GM19238 (cell line): ENCODE data around the gene MCHR1.
"Not testable (repeated sequence)": the region's sequence is repeated elsewhere in the genome, so short reads cannot be mapped to it uniquely, and the experiment has no call there.

Experiments used
- DNase-seq: peaks from one replicate; pipeline ENCODE4 v3.0.0; 2011; ENCODE audit warnings: low spot score; ENCODE audit not compliant: insufficient read length

MCHR1 gene

GRCh38 chr22:40655941-40656340 is 23.3 kb upstream of the MCHR1 start:
- not testable (repeated sequence) for DNase-seq

- not testable (repeated sequence) for DNase-seq
Measured at GRCh38 chr22:40656651-40657050, 22.6 kb upstream of the MCHR1 start.

GRCh38 chr22:40659166-40659565 is 20.1 kb upstream of the MCHR1 start:
- DNase-seq, result no peak

GRCh38 chr22:40660730-40661129 is 18.6 kb upstream of the MCHR1 start:
- no peak for DNase-seq

DNA sequence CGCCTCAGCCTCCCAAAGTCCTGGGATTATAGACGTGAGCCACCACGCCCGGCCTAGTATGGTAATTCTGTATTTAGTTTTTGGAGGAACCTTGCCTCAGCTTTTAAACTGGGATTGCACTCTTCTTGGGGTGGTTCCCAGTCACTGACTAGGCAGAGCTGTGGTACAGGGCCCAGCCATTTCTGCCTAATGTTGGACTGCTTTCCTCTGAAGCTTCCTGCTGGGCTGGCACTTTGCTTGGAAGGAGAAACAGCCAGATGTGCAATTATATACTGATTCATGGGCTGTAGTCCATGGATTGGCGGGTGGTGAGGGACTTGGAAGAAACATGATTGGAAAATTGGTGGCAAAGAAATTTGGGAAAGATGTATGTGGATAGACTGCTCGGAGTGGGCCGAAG is 17.6 kb upstream of the MCHR1 start:
- no peak for DNase-seq

DNA sequence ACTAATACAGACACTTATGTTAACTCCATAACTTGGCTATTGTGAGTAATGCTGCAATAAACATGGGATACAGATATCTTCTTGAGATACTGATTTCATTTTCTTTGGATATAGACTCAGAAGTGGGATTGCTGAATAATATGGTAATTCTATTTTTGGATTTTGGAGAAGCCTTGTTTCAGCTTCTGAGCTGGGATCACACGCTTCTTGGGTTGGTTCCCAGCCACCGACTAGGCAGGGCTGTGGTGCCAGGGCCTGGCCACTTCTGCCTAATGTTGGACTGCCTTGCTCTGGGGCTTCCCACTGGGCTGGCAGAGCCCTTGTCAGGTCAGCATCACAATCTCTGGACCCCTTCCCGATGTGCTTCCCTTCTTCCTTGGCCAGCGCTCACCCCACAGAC is 14.0 kb upstream of the MCHR1 start:
- no peak for DNase-seq

GRCh38 chr22:40666151-40666848 is 13.0 kb upstream of the MCHR1 start:
- no peak for DNase-seq

- no peak for DNase-seq
Measured at GRCh38 chr22:40668611-40669411, 10.5 kb upstream of the MCHR1 start.

DNA sequence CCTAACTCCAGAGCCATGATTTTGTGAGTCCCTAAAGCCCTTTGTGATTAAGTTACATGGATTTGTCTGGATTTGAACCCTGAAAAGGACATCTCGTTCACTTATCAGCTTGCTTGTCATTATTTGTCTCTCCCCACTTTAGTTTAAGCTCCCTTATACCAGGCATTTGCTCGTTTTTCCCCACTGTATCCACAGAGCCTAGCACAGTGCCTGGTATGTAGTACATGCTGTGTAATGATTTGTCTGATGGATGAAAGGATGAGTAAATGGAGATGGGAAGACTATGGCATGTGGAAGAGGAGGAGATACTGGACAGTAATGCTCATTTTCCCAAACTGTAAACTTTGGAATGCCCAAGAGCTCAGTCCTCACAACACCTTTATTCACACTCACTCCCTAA is 9.2 kb upstream of the MCHR1 start:
- no peak for DNase-seq

DNA sequence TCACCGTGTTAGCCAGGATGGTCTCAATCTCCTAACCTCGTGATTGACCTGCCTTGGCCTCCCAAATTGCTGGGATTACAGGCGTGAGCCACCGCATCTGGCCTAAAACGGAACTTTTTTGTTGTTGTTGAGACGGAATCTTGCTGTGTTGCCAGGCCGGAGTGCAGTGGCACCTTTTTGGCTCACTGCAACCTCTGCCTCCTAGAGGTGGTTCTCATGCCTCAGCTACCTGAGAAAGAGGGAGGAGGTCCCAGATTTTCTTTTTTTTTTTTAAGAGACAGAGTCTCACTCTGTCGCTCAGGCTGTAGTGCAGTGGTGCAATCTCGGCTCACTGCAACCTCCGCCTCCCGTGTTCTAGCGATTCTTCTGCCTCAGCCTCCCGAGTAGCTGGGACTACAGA is 7.9 kb upstream of the MCHR1 start:
- DNase-seq, result no peak

GRCh38 chr22:40671796-40672360 is 7.4 kb upstream of the MCHR1 start:
- no peak for DNase-seq

DNA sequence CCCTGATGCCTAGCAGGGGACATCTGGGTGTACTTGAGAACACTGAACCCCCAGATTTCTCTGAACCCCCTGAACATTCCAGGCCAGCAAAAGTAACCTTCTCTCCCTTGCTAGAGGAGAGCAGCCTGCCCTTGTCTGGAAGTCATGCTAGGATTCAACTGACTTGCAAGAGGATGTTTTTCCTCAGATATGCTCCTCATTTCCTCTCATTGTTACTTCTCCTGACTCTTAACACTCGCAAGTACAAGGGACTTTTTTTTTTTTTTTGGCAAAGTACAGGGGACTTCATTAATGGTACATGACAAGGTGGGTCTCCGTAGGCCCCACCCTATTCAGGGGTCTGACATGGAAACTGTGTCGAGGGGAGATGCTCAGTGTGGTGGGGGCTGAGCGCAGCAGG is 6.3 kb upstream of the MCHR1 start:
- no peak for DNase-seq

GRCh38 chr22:40674274-40674673 is 5.0 kb upstream of the MCHR1 start:
- no peak for DNase-seq

DNA sequence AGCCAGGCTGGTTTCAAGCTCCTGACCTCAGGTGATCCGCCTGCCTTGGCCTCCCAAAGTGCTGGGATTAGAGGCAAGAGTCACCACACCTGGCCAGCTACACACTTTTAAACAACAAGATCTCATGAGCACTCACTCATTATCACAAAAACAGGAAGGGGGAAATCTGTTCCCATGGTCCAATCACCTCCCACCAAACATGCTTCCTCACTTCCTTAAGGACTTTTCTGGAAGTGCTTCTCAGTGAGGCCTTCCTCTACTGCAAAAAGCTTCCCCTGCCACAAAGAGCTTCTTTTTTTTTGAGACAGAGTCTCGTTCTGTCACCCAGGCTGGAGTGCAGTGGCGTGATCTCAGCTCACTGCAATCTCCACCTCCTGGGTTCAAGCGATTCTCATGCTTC is 3.1 kb upstream of the MCHR1 start:
- not testable (repeated sequence) for DNase-seq

DNA sequence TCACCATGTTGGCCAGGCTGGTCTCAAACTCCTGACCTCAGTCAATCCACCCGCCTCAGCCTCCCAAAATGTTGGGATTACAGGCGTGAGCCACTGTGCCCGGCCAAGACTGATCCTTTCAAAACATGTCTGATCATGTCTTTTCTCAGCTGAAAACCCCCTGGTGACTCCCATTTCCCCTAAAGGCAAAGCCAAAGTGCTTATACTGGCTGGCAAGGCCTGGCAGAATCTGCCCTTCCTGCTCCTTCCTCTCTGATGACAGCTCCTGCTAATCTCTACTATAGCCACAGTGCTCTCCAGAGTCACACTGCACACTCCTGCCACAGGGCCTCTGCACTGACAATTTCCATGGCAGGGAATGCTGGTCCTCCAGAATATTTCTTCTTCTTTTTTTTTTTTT is 2.6 kb upstream of the MCHR1 start:
- no peak for DNase-seq

DNA sequence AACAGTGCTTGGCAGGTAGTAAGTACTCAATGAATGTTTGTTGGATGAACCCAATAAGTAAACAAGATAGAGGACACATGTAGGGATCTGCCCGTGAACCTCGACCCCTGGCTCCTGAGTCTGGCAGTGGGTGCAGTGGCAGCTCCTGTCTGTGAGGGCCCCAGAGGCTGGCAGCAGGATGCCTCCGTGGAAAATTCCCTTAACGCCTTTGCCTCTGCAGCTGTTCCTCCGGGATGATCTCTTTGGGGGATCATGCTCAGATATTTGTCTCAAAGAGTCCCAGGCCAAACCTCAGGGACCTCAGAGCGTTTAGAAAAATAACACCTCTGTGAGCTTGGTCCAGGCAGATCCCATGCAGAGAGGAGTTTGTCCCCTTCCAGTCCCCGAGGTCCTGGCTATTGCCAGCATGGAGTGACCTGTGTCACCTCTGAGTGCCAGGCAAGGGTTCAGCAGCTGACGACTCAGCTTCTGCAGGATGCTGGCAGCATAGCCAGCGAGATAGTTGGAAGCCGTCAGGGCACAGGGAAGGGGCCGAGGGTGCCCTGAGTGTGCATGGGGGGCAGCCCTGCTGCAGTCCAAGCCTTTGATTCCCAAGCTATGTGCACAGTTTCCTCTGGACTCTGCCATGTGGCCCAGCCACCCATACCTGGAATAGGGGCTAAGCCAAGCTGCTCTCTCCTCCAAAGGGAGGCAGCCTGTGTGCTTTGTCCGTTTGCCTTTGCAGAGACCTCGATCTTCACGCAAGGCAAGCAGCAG is 613 bp upstream of the MCHR1 start:
- DNase-seq, result no peak

GRCh38 chr22:40679964-40680818 is 907 bp downstream of the MCHR1 start:
- no peak for DNase-seq

DNA sequence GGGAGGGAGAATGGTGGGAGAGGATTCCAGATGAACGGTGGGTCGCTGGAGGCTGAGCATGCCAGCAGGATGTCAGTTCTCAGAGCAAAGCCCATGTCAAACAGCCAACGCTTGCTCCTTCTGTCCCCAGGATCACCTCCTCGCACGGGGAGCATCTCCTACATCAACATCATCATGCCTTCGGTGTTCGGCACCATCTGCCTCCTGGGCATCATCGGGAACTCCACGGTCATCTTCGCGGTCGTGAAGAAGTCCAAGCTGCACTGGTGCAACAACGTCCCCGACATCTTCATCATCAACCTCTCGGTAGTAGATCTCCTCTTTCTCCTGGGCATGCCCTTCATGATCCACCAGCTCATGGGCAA is 1.5 kb downstream of the MCHR1 start:
- DNase-seq, result no peak

DNA sequence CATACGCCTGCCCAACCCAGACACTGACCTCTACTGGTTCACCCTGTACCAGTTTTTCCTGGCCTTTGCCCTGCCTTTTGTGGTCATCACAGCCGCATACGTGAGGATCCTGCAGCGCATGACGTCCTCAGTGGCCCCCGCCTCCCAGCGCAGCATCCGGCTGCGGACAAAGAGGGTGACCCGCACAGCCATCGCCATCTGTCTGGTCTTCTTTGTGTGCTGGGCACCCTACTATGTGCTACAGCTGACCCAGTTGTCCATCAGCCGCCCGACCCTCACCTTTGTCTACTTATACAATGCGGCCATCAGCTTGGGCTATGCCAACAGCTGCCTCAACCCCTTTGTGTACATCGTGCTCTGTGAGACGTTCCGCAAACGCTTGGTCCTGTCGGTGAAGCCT is 2.2 kb downstream of the MCHR1 start:
- DNase-seq, result no peak

DNA sequence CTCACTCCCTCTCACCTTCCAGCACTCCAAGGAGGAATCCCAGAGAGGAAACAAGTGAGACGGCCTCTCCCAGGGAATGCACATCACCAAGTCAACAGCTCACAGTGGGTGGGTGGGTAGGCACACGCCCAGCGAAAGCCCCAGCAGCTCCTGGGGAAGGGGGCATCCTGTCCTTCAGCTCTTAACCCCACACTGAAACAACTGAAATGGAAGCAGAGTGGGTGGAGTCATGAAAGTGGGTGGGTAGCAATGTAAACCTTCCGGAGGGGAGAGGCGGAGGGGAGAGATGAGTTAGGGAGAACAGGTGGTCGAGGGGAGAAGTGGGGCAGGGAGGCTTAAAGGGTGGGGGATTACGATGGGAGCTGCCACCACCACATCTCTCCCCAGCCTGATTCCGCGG is 5.4 kb downstream of the MCHR1 start:
- DNase-seq, result no peak

DNA sequence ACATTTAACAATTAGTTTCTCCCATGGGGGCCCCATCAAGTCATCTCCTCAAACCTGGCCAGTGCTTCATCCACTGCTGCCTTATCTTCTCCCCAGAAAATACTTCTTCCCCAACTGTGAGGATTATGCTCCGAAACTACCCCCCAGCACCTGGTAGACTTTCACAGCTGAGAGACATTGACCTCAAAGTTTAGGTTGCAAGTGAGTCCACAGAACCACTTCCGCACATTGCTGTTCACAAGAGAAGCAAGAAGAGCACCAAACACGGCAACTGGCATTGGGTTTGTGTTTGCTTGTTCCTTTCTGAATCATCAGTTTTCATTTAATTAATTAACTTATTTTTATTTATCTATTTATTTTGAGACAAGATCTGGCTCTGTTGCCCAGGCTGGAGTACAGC is 6.1 kb downstream of the MCHR1 start:
- no peak for DNase-seq
